Left colon (tissue), 2 donors: Measurements from ENCODE around the gene SPRY2. TPM values are rescaled to one million over a fixed set of nuclear protein-coding genes. Genes with fewer than 3 reads are reported as not detected.

Source experiments
- ATAC-seq: fragments of 200-7000 bp; cut with Tn5 transposase; one replicate; pipeline ENCODE4 v1.9.1; 2020; ENCODE audit warnings: mild to moderate bottlenecking, moderate library complexity
- DNase-seq, 2 donors: peaks; one replicate each; pipeline ENCODE4 v3.0.0-alpha.2; 2020
- intact Hi-C, 2 donors: fragments of 100-400 bp; cut with DNase I in 1 of 2; cut with micrococcal nuclease in 1 of 2; formaldehyde crosslinking; loops; one replicate each; pipeline versions ENCODE4 v1.11.2 to v1.14.0; 2022; cut with DNase I, micrococcal nuclease
- total RNA-seq, 2 donors: library from RNA; stranded (reverse); fragmentation: NEBNext Ultra II Directional; extraction: Animal tissue kit (Norgen Biotek cat#: 25700); gene quantifications; one replicate each; pipeline ENCODE4 v1.2.1, GENCODE V29; 2021
- donor health status: DM: no; HTN: no; CAD: no.
- donor health status: DM: yes; HTN: yes; CAD: no.

Gene SPRY2
- total RNA-seq, 2 donors from 2014 or later: 52.4 to 66.8 TPM

- DNase-seq (no peak), ATAC-seq (no peak)
- intact Hi-C loops: loop anchor here in 1 of 2 donors (10.0 kb wide), 1 partner anchor 202 kb away; no protein-coding TSS in a partner anchor
Observed at GRCh38 chr13:80336370-80336769, 4.6 kb downstream of the SPRY2 start.

GRCh38 chr13:80334597-80335260 lies 6.2 kb downstream of the SPRY2 start:
- intact Hi-C loops: loop anchor here in 1 of 2 donors (10.0 kb wide), 1 partner anchor 200 kb away; no protein-coding TSS in a partner anchor
- ATAC-seq: no peak
- no peak for DNase-seq

GRCh38 chr13:80331984-80332383 lies 8.9 kb downstream of the SPRY2 start:
- ATAC-seq (no peak), DNase-seq (no peak)
- intact Hi-C loops: loop anchor here in 1 of 2 donors (10.0 kb wide), 1 partner anchor 197 kb away; no protein-coding TSS in a partner anchor

GRCh38 chr13:80329250-80329649 lies 11.7 kb downstream of the SPRY2 start:
- ATAC-seq (peak; percentile 18), DNase-seq (no peak)
- intact Hi-C loops: no loop called here

GRCh38 chr13:80319004-80319403 lies 21.9 kb downstream of the SPRY2 start:
- DNase-seq: no peak
- intact Hi-C loops: no loop called here
- no peak for ATAC-seq

- intact Hi-C loops: no loop called here
- ATAC-seq (no peak), DNase-seq (no peak)
Observed at GRCh38 chr13:80314711-80315653, 25.9 kb downstream of the SPRY2 start.

- intact Hi-C loops: no loop called here
- DNase-seq (no peak), ATAC-seq (peak; percentile 52)
Observed at GRCh38 chr13:80313668-80314256, 27.2 kb downstream of the SPRY2 start.

GRCh38 chr13:80312967-80313366 lies 28.0 kb downstream of the SPRY2 start:
- no peak for DNase-seq
- no peak for ATAC-seq

GRCh38 chr13:80312012-80312704 lies 28.8 kb downstream of the SPRY2 start:
- intact Hi-C loops: no loop called here
- ATAC-seq (peak; percentile 92), DNase-seq (no peak)

More at GRCh38 chr13:80312967-80313366, 28.0 kb downstream of the SPRY2 start:
- intact Hi-C loops: no loop called here

- ATAC-seq: no peak
- no peak for DNase-seq
- intact Hi-C loops: no loop called here
Observed at GRCh38 chr13:80309926-80310325, 31.0 kb downstream of the SPRY2 start.

- DNase-seq (no peak), ATAC-seq (no peak)
- intact Hi-C loops: no loop called here
Observed at GRCh38 chr13:80307401-80307987, 33.4 kb downstream of the SPRY2 start.

- ATAC-seq (no peak), DNase-seq (no peak)
- intact Hi-C loops: no loop called here
Observed at GRCh38 chr13:80306337-80306972, 34.5 kb downstream of the SPRY2 start.

GRCh38 chr13:80305737-80306136 lies 35.2 kb downstream of the SPRY2 start:
- intact Hi-C loops: no loop called here
- no peak for ATAC-seq
- DNase-seq: no peak

GRCh38 chr13:80303225-80303811 lies 37.6 kb downstream of the SPRY2 start:
- DNase-seq (no peak), ATAC-seq (no peak)
- intact Hi-C loops: no loop called here

- DNase-seq (no peak), ATAC-seq (no peak)
- intact Hi-C loops: no loop called here
Observed at GRCh38 chr13:80299046-80299445, 41.9 kb downstream of the SPRY2 start.

GRCh38 chr13:80297503-80297902 lies 43.4 kb downstream of the SPRY2 start:
- intact Hi-C loops: no loop called here
- DNase-seq: no peak
- ATAC-seq: no peak

- intact Hi-C loops: no loop called here
- DNase-seq (no peak), ATAC-seq (peak; percentile 72)
Observed at GRCh38 chr13:80297094-80297493, 43.8 kb downstream of the SPRY2 start.

- intact Hi-C loops: no loop called here
Observed at GRCh38 chr13:80296638-80297037, 44.3 kb downstream of the SPRY2 start.

More at GRCh38 chr13:80296638-80297037, 44.3 kb downstream of the SPRY2 start:
- DNase-seq (no peak), ATAC-seq (no peak)
